ENCODE measurements around the gene SYNGR2. TPM values are rescaled to one million over a fixed set of nuclear protein-coding genes. Genes with fewer than 3 reads are reported as not detected.

Gene SYNGR2
- total RNA-seq, 2 donors from 2014 or later = 133 to 284 TPM

DNA sequence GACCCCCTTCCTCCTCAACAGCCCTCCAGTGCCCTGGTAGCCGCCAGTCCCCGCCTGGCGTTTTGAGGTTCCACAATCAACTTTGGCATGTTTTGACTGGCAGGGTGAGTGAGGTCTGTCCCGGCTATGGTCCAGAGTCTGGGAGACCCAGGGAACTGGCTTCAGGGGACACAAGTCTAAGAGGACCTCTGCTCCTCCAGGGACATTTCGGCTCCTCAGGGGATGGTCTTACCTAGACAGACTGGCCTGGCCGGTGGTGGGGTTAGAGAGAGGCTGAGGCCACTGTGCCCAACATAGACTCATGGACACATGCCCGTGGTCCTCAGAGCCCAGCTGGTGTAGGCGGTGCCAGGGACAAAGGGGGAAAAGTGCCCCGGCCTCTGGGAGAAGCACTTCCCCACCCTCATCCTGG, 35.6 kb upstream of the SYNGR2 start:
- no peak overlapping the region for H3K27ac ChIP-seq
- intact Hi-C loops (cut with DNase I) = no loop called here
- H3K36me3 ChIP-seq = no peaks in the 10 kb centered on the region
- no peaks in the 10 kb centered on the region for H3K9me3 ChIP-seq
- 77% methylated on average over 9 of the region's 9 CpGs for WGBS
- H3K4me1 ChIP-seq (replicated peaks) = no peaks in the 10 kb centered on the region
- no peak for DNase-seq (ENCODE audit: low spot score)
- TF ChIP-seq POLR2AphosphoS5 (IDR thresholded peaks at IDR 0.05) (no peak), POLR2A (IDR thresholded peaks at IDR 0.05) (no peak)
- TF ChIP-seq, protein P1, sequence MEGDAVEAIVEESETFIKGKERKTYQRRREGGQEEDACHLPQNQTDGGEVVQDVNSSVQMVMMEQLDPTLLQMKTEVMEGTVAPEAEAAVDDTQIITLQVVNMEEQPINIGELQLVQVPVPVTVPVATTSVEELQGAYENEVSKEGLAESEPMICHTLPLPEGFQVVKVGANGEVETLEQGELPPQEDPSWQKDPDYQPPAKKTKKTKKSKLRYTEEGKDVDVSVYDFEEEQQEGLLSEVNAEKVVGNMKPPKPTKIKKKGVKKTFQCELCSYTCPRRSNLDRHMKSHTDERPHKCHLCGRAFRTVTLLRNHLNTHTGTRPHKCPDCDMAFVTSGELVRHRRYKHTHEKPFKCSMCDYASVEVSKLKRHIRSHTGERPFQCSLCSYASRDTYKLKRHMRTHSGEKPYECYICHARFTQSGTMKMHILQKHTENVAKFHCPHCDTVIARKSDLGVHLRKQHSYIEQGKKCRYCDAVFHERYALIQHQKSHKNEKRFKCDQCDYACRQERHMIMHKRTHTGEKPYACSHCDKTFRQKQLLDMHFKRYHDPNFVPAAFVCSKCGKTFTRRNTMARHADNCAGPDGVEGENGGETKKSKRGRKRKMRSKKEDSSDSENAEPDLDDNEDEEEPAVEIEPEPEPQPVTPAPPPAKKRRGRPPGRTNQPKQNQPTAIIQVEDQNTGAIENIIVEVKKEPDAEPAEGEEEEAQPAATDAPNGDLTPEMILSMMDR (IDR thresholded peaks at IDR 0.05) = no peak
- H3K27me3 ChIP-seq (replicated peaks; ENCODE audit: insufficient read depth) = no peaks in the 10 kb centered on the region
- H3K4me3 ChIP-seq = no peak overlapping the region

DNA sequence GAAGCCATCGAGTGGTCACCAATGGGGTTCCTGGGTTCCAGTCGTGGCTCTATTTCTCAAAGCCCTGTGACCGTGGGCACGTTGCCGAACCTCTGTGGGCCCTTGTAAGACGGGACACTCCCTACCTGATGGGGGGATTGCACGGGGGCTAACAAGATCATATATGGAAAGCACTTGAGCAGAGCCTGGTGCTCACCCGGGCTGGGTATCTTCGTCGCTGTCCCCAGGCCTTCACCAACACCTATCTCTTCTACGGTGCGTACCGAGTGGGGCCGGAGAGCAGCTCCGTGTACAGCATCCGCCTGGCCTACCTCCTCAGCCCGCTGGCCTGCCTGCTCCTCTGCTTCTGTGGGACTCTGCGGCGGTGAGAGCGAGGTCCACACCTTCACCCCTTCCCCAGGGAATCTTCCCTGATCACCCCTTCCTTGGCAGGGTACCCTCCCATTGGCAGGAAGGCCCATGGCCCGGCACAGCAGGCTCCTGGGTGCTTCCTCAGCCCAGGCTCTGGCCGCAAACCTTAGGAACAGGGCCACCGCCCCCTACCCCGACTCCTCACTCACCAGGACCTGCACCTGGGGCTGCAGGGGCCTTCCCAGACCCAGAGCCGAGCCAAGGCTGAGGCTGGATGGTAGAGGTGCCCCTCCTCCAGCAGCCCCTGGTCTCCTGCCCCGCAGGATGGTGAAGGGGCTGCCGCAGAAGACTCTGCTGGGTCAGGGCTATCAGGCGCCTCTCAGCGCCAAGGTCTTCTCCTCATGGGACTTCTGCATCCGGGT, 35.0 kb upstream of the SYNGR2 start:
- no peak overlapping the region for H3K4me3 ChIP-seq
- no peaks in the 10 kb centered on the region for H3K9me3 ChIP-seq
- H3K4me1 ChIP-seq (replicated peaks) = no peaks in the 10 kb centered on the region
- H3K36me3 ChIP-seq = no peaks in the 10 kb centered on the region
- WGBS = 93% methylated on average over 29 of the region's 30 CpGs
- intact Hi-C loops (cut with DNase I) = no loop called here
- TF ChIP-seq POLR2A (IDR thresholded peaks at IDR 0.05) (no peak), POLR2AphosphoS5 (IDR thresholded peaks at IDR 0.05) (no peak)
- TF ChIP-seq, protein P1 (IDR thresholded peaks at IDR 0.05) = no peak
- H3K27me3 ChIP-seq (replicated peaks; ENCODE audit: insufficient read depth) = no peaks in the 10 kb centered on the region
- no peak for DNase-seq (ENCODE audit: low spot score)
- no peak overlapping the region for H3K27ac ChIP-seq

DNA sequence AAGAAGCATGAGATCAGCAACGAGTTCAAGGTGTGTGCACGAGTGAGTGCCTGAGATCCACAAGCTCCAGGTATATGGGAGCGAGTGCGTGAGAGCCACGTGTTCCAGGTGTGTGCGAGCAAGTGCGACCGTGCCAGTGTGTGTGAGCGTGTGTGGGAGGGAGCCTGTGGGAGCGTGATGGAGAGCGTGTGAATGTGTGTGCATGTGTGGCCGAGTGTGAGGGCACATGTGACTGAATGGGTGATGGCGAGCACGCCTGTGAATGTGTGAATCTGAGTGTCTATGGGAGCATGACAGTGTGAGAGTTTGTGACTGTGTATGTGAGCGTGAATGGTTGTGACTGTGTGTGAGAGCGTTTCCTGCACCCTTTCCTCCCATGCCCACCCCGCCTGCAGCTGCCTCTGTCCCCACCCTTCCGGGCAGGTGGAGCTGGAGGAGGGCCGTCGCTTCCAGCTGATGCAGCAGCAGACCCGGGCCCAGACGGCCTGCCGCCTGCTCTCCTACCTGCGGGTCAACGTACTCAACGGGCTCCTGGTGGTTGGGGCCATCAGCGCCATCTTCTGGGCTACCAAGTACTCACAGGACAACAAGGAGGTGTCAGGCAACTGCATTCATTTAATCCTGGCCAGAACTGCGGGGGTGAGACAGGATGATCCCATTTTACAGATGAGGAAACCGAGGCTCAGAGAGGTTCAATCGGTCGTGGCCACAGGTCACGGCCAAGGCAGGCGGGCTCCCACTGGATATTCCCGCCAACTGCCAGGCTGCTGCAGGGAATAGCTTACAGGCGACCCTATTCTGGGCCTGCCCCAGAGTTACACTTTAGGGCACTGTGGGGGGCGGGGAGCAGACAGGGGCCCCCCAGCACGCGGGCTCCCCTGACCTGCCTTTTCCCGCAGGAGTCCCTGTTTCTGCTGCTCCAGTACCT, 34.1 kb upstream of the SYNGR2 start:
- no peak overlapping the region for H3K4me3 ChIP-seq
- TF ChIP-seq POLR2A (IDR thresholded peaks at IDR 0.05) (no peak), POLR2AphosphoS5 (IDR thresholded peaks at IDR 0.05) (peak; percentile 43)
- TF ChIP-seq, protein P1 (IDR thresholded peaks at IDR 0.05) = peak in 3 of 4 experiments; percentile 36 to 65 (median 64)
- 64% methylated on average over 39 of the region's 39 CpGs for WGBS
- no peaks in the 10 kb centered on the region for H3K36me3 ChIP-seq
- H3K27me3 ChIP-seq (replicated peaks; ENCODE audit: insufficient read depth) = no peaks in the 10 kb centered on the region
- no peaks in the 10 kb centered on the region for H3K9me3 ChIP-seq
- H3K27ac ChIP-seq = no peak overlapping the region
- peak; percentile 54 for DNase-seq (ENCODE audit: low spot score)
- intact Hi-C loops (cut with DNase I) = no loop called here
- H3K4me1 ChIP-seq (replicated peaks) = no peaks in the 10 kb centered on the region

GRCh38 chr17:78134899-78135385, 33.4 kb upstream of the SYNGR2 start:
- Histone ChIP-seq H3K4me1 (replicated peaks) (no peaks in the 10 kb centered on the region), H3K27ac (no peak overlapping the region), H3K9me3 (no peaks in the 10 kb centered on the region), H3K4me3 (no peak overlapping the region), H3K36me3 (no peaks in the 10 kb centered on the region), H3K27me3 (replicated peaks; ENCODE audit: insufficient read depth) (no peaks in the 10 kb centered on the region)
- no peak for TF ChIP-seq POLR2A (IDR thresholded peaks at IDR 0.05)
- TF ChIP-seq POLR2AphosphoS5 (IDR thresholded peaks at IDR 0.05) = no peak
- 88% methylated on average over 9 of the region's 9 CpGs for WGBS
- DNase-seq (ENCODE audit: low spot score) = no peak
- intact Hi-C loops (cut with DNase I) = no loop called here

- intact Hi-C loops (cut with DNase I) = no loop called here
- Histone ChIP-seq H3K4me3 (no peak overlapping the region), H3K27me3 (replicated peaks; ENCODE audit: insufficient read depth) (no peaks in the 10 kb centered on the region), H3K27ac (no peak overlapping the region), H3K4me1 (replicated peaks) (no peaks in the 10 kb centered on the region), H3K9me3 (no peaks in the 10 kb centered on the region), H3K36me3 (no peaks in the 10 kb centered on the region)
- DNase-seq (ENCODE audit: low spot score) = no peak
- WGBS = 93% methylated on average over 9 of the region's 9 CpGs
- no peak for TF ChIP-seq POLR2A (IDR thresholded peaks at IDR 0.05)
Observed at GRCh38 chr17:78135858-78136500, 32.4 kb upstream of the SYNGR2 start.

Measured in prostate gland (tissue), 2 donors.